H1 (cell line): ENCODE results near the gene DPYSL4. TPM values are rescaled to one million over a fixed set of nuclear protein-coding genes. Genes with fewer than 3 reads are reported as not detected.

ENCODE experiments used
- ATF2 ChIP-seq: IDR thresholded peaks from 2 replicates; pipeline ENCODE4 v1.6.1; 2012; ENCODE audit warnings: low read length, inconsistent platforms
- CHD1 ChIP-seq: IDR thresholded peaks from 2 replicates; pipeline ENCODE4 v1.6.1; 2012; ENCODE audit warnings: low read depth, low read length, improper control_type of control experiment
- polyA plus RNA-seq, 7 experiments: library from polyadenylated mRNA; depleted of rRNA in 3 of 7; stranded (reverse) in 5 of 7; unstranded in 2 of 7; fragments of >200 nt in 5 of 7; fragments of 200-250 nt in 2 of 7; gene quantifications; 1 replicate in 5 of 7; 2 replicates in 1 of 7; 4 replicates in 1 of 7; pipeline versions ENCODE4 v1.2.1 to v1.2.3, GENCODE V29; 2011 to 2013; ENCODE audit warnings: missing spikeins in 2 of 7, mixed read lengths in 2 of 7
- total RNA-seq: library from RNA; stranded (reverse); fragmentation: NEBNext Ultra II Directional; extraction: Animal tissue kit (Norgen Biotek cat#: 25700); gene quantifications from 2 replicates; pipeline ENCODE4 v1.2.1, GENCODE V29; 2021

DPYSL4 gene
- total and polyA plus RNA-seq, 2 of the 8 experiments (the other 6 are each of a cell fraction or from before 2014, with no cell fraction given), result 12.9 to 15.2 TPM

- TF ChIP-seq ATF2 (no peak), CHD1 (no peak)
These were observed 7.3 kb downstream of the DPYSL4 start (continued) for GRCh38 chr10:132193907-132194552.
